GM19023 (cell line): ENCODE data around the gene TMEM161B.
"Not testable (repeated sequence)": the region's sequence is repeated elsewhere in the genome, so short reads cannot be mapped to it uniquely, and the experiment has no call there.

Experiments
- ATAC-seq: cut with Tn5 transposase; IDR thresholded peaks from one replicate; pipeline ENCODE4 v1.9.1; 2021; ENCODE audit warnings: mild to moderate bottlenecking, moderate library complexity; ENCODE audit not compliant: unreplicated experiment

Gene TMEM161B

GRCh38 chr5:88268385-88269184 lies at the start of gene TMEM161B:
Gene TMEM161B (minus strand): TSS chr5:88268845. CDS start chr5:88268723, 122 bp downstream.
- peak; percentile 99 for ATAC-seq

- ATAC-seq = no peak
Observed at GRCh38 chr5:88304356-88304755, 35.7 kb upstream of the TMEM161B start.

GRCh38 chr5:88298425-88298824 lies 29.8 kb upstream of the TMEM161B start:
- no peak for ATAC-seq

GRCh38 chr5:88290801-88291200 lies 22.2 kb upstream of the TMEM161B start:
- ATAC-seq = no peak

GRCh38 chr5:88288528-88289197 lies 20.0 kb upstream of the TMEM161B start:
- no peak for ATAC-seq

GRCh38 chr5:88287846-88288527 lies 19.3 kb upstream of the TMEM161B start:
- no peak for ATAC-seq

GRCh38 chr5:88287302-88287701 lies 18.7 kb upstream of the TMEM161B start:
- no peak for ATAC-seq

- no peak for ATAC-seq
Observed at GRCh38 chr5:88283690-88284089, 15.0 kb upstream of the TMEM161B start.

GRCh38 chr5:88281322-88281721 lies 12.7 kb upstream of the TMEM161B start:
- no peak for ATAC-seq

- no peak for ATAC-seq
Observed at GRCh38 chr5:88279584-88279983, 10.9 kb upstream of the TMEM161B start.

GRCh38 chr5:88276378-88276777 lies 7.7 kb upstream of the TMEM161B start:
- no peak for ATAC-seq

GRCh38 chr5:88275581-88275980 lies 6.9 kb upstream of the TMEM161B start:
- ATAC-seq = no peak

- ATAC-seq = peak; percentile 5
Observed at GRCh38 chr5:88269222-88269771, 652 bp upstream of the TMEM161B start.

- ATAC-seq = not testable (repeated sequence)
Observed at GRCh38 chr5:88264565-88264964, 4.1 kb downstream of the TMEM161B start.

GRCh38 chr5:88263349-88263748 lies 5.3 kb downstream of the TMEM161B start:
- no peak for ATAC-seq

GRCh38 chr5:88262116-88262515 lies 6.5 kb downstream of the TMEM161B start:
- no peak for ATAC-seq

GRCh38 chr5:88258636-88259035 lies 10.0 kb downstream of the TMEM161B start:
- ATAC-seq = no peak

- ATAC-seq = no peak
Observed at GRCh38 chr5:88256872-88257271, 11.8 kb downstream of the TMEM161B start.

- no peak for ATAC-seq
Observed at GRCh38 chr5:88256037-88256436, 12.6 kb downstream of the TMEM161B start.

GRCh38 chr5:88254320-88254719 lies 14.3 kb downstream of the TMEM161B start:
- ATAC-seq = no peak

- ATAC-seq = peak; percentile 71
Observed at GRCh38 chr5:88251048-88251711, 17.5 kb downstream of the TMEM161B start.
